H1 (cell line): ENCODE results near the gene TCEAL1. TPM values are rescaled to one million over a fixed set of nuclear protein-coding genes. Genes with fewer than 3 reads are reported as not detected.

ENCODE experiments used
- CTCF ChIA-PET: fragments of 300-600 bp; sonication (Branson Sonifier 250); formaldehyde crosslinking; loops from one replicate; lab custom pipeline; 2021; ENCODE audit not compliant: partially characterized antibody; lab: Charles Lee
- POLR2A ChIA-PET: fragments of 300-600 bp; sonication (Branson Sonifier 250); formaldehyde crosslinking; loops from one replicate; lab custom pipeline; 2021; ENCODE audit warnings: inconsistent platforms; ENCODE audit not compliant: partially characterized antibody; lab: Charles Lee
- DNase-seq, 2 experiments: peaks; one replicate each; pipeline versions ENCODE4 v3.0.0 to v3.0.0-alpha.2; 2010 to 2022; ENCODE audit warnings: low spot score in 2 of 2, low read depth in 1 of 2, mixed read lengths in 1 of 2
- FAIRE-seq: peaks from 2 replicates; lab custom pipeline; 2011; peaks lifted over from hg19 to GRCh38; lab: Jason Lieb, UNC
- H2AFZ ChIP-seq: 2 replicates; pipeline ENCODE4 v1.8.1; 2012; ENCODE audit warnings: low read length, inconsistent platforms
- H2AK5ac ChIP-seq: 2 replicates; pipeline ENCODE4 v1.6.1; 2013; ENCODE audit warnings: low read depth, low read length
- H2BK120ac ChIP-seq: replicated peaks from 2 replicates; pipeline ENCODE3; 2013; ENCODE audit warnings: low read depth, low read length, inconsistent platforms
- H2BK12ac ChIP-seq: 2 replicates; pipeline ENCODE4 v1.6.1; 2013; ENCODE audit warnings: low read depth, low read length
- H2BK15ac ChIP-seq: 2 replicates; pipeline ENCODE4 v1.6.1; 2013; ENCODE audit warnings: low read length
- H2BK20ac ChIP-seq: 2 replicates; pipeline ENCODE4 v1.6.1; 2013; ENCODE audit warnings: low read length
- H2BK5ac ChIP-seq: 2 replicates; pipeline ENCODE4 v1.6.1; 2013; ENCODE audit warnings: low read depth, low read length
- H3K14ac ChIP-seq: 2 replicates; pipeline ENCODE4 v1.6.1; 2013; ENCODE audit warnings: inconsistent platforms; ENCODE audit not compliant: insufficient read length
- H3K18ac ChIP-seq: 2 replicates; pipeline ENCODE4 v1.6.1; 2013; ENCODE audit warnings: low read length; ENCODE audit errors: extremely low read depth
- H3K23ac ChIP-seq: 2 replicates; pipeline ENCODE4 v1.6.1; 2013; ENCODE audit warnings: inconsistent platforms; ENCODE audit not compliant: insufficient read length
- H3K23me2 ChIP-seq: 2 replicates; pipeline ENCODE4 v1.6.1; 2013; ENCODE audit warnings: low read depth, low read length
- H3K27ac ChIP-seq: 2 replicates; pipeline ENCODE4 v1.6.1; 2011; ENCODE audit warnings: low read depth, low read length, inconsistent platforms
- H3K27me3 ChIP-seq, 4 experiments: replicated peaks in 1 of 4; 1 replicate in 1 of 4; 2 replicates in 3 of 4; pipeline versions ENCODE4 v1.6.1 to v1.8.1; 2011 to 2013; ENCODE audit warnings: low read length in 3 of 4, mild to moderate bottlenecking in 3 of 4, inconsistent platforms in 2 of 4, mixed read lengths in 2 of 4, moderate library complexity in 1 of 4; ENCODE audit not compliant: control insufficient read depth in 3 of 4, insufficient read depth in 3 of 4; ENCODE audit errors: extremely low read depth in 1 of 4
- H3K36me3 ChIP-seq, 4 experiments: 2 replicates each; pipeline versions ENCODE4 v1.6.1 to v1.8.1; 2011 to 2013; ENCODE audit warnings: mild to moderate bottlenecking in 4 of 4, low read length in 3 of 4, moderate library complexity in 2 of 4, control low read depth in 1 of 4, inconsistent platforms in 1 of 4; ENCODE audit not compliant: insufficient read depth in 4 of 4, control insufficient read depth in 2 of 4
- H3K4ac ChIP-seq: replicated peaks from 2 replicates; pipeline ENCODE3; 2013; ENCODE audit warnings: low read length, low read depth, mixed read lengths, inconsistent platforms; ENCODE audit not compliant: insufficient read length
- H3K4me1 ChIP-seq, 4 experiments: replicated peaks in 1 of 4; 1 replicate in 1 of 4; 2 replicates in 3 of 4; pipeline versions ENCODE4 v1.6.1 to v1.8.1; 2011 to 2013; ENCODE audit warnings: low read length in 3 of 4, inconsistent platforms in 2 of 4, mixed read lengths in 1 of 4; ENCODE audit not compliant: insufficient read depth in 4 of 4, control insufficient read depth in 3 of 4
- H3K4me2 ChIP-seq, 2 experiments: 2 replicates each; pipeline versions ENCODE4 v1.6.1 to v1.8.1; 2011 to 2013; ENCODE audit warnings: low read depth in 2 of 2, low read length in 2 of 2, control low read depth in 1 of 2, inconsistent platforms in 1 of 2, mild to moderate bottlenecking in 1 of 2; ENCODE audit not compliant: insufficient read depth in 1 of 2
- H3K4me3 ChIP-seq, 4 experiments: fragments of 200-600, 300-600 bp in 1 of 4; sonication (generic), shearing (Covaris generic), sonication (Bioruptor Twin) in 1 of 4; 2 replicates each; pipeline versions ENCODE4 v1.5.1 to v1.8.1; 2011 to 2016; ENCODE audit warnings: low read length in 4 of 4, low read depth in 3 of 4, control low read depth in 2 of 4, inconsistent platforms in 2 of 4, mild to moderate bottlenecking in 2 of 4, mixed read lengths in 1 of 4, moderate library complexity in 1 of 4; ENCODE audit not compliant: insufficient read depth in 2 of 4; ENCODE audit errors: extremely low read depth in 1 of 4
- H3K56ac ChIP-seq: replicated peaks from 2 replicates; pipeline ENCODE3; 2013; ENCODE audit warnings: low read depth, mild to moderate bottlenecking, mixed read lengths, low read length, inconsistent platforms; ENCODE audit not compliant: insufficient read length
- H3K79me1 ChIP-seq: 2 replicates; pipeline ENCODE4 v1.6.1; 2013; ENCODE audit warnings: low read depth, low read length, control low read depth
- H3K79me2 ChIP-seq, 2 experiments: 2 replicates each; pipeline versions ENCODE4 v1.6.1 to v1.8.1; 2012 to 2013; ENCODE audit warnings: low read length in 2 of 2, mild to moderate bottlenecking in 2 of 2, inconsistent platforms in 1 of 2; ENCODE audit not compliant: insufficient read depth in 2 of 2, control insufficient read depth in 1 of 2
- H3K9ac ChIP-seq, 4 experiments: replicated peaks in 1 of 4; 1 replicate in 1 of 4; 2 replicates in 3 of 4; pipeline versions ENCODE4 v1.6.1 to v1.8.1; 2011 to 2013; ENCODE audit warnings: low read depth in 3 of 4, low read length in 3 of 4, control low read depth in 2 of 4, mild to moderate bottlenecking in 2 of 4, moderate library complexity in 2 of 4, inconsistent platforms in 1 of 4; ENCODE audit errors: extremely low read depth in 1 of 4
- H3K9me3 ChIP-seq, 2 experiments: 2 replicates each; pipeline versions ENCODE4 v1.6.1 to v1.8.1; 2012 to 2013; ENCODE audit warnings: mild to moderate bottlenecking in 2 of 2, moderate library complexity in 2 of 2, control low read depth in 1 of 2, inconsistent platforms in 1 of 2, low read depth in 1 of 2, low read length in 1 of 2, mixed read lengths in 1 of 2; ENCODE audit not compliant: insufficient read depth in 2 of 2
- H4K20me1 ChIP-seq, 2 experiments: replicated peaks in 1 of 2; 2 replicates each; pipeline versions ENCODE3 to v1.8.1; 2011 to 2013; ENCODE audit warnings: inconsistent platforms in 2 of 2, low read length in 2 of 2, mild to moderate bottlenecking in 1 of 2; ENCODE audit not compliant: insufficient read depth in 2 of 2, control insufficient read depth in 1 of 2
- H4K5ac ChIP-seq: 2 replicates; pipeline ENCODE4 v1.6.1; 2013; ENCODE audit warnings: low read length, low read depth, mixed read lengths, inconsistent platforms; ENCODE audit not compliant: insufficient read length
- H4K8ac ChIP-seq: 2 replicates; pipeline ENCODE4 v1.8.0; 2013; ENCODE audit warnings: mild to moderate bottlenecking, moderate library complexity, low read length, inconsistent platforms; ENCODE audit not compliant: insufficient read depth; ENCODE audit errors: extremely low read depth
- H4K91ac ChIP-seq: replicated peaks from 2 replicates; pipeline ENCODE3; 2013; ENCODE audit warnings: low read length, mixed read lengths, inconsistent platforms; ENCODE audit not compliant: insufficient read length
- ATF2 ChIP-seq: IDR thresholded peaks from 2 replicates; pipeline ENCODE4 v1.6.1; 2012; ENCODE audit warnings: low read length, inconsistent platforms
- BACH1 ChIP-seq: IDR thresholded peaks from 2 replicates; pipeline ENCODE4 v1.6.1; 2012; ENCODE audit warnings: low read length, improper control_type of control experiment
- BRCA1 ChIP-seq: IDR thresholded peaks from 2 replicates; pipeline ENCODE4 v1.6.1; 2012; ENCODE audit warnings: low read depth, low read length, improper control_type of control experiment
- CBX8 ChIP-seq: fragments of 300-800, 300-1000 bp; sonication (generic); IDR thresholded peaks from 2 replicates; pipeline ENCODE4 v1.7.1; 2016; ENCODE audit warnings: low read depth, low read length, borderline replicate concordance
- CHD1 ChIP-seq: IDR thresholded peaks from 2 replicates; pipeline ENCODE4 v1.6.1; 2012; ENCODE audit warnings: low read depth, low read length, improper control_type of control experiment
- FOSL1 ChIP-seq: IDR thresholded peaks from 2 replicates; pipeline ENCODE4 v1.6.1; 2011; ENCODE audit warnings: mild to moderate bottlenecking, low read depth, low read length, moderate library complexity; ENCODE audit not compliant: insufficient read depth
- MAX ChIP-seq: IDR thresholded peaks from 2 replicates; pipeline ENCODE4 v1.6.1; 2012; ENCODE audit warnings: inconsistent platforms
- SIRT6 ChIP-seq: IDR thresholded peaks from one replicate; pipeline ENCODE4 v1.7.1; 2012; ENCODE audit warnings: low read length, inconsistent platforms
- SP2 ChIP-seq: IDR thresholded peaks from 2 replicates; pipeline ENCODE4 v1.6.1; 2012; ENCODE audit warnings: mild to moderate bottlenecking, low read length, inconsistent platforms
- SRF ChIP-seq: IDR thresholded peaks from 2 replicates; pipeline ENCODE4 v1.6.1; 2011; ENCODE audit warnings: mild to moderate bottlenecking, low read depth, low read length, moderate library complexity
- TAF1 ChIP-seq: IDR thresholded peaks from 2 replicates; pipeline ENCODE4 v1.6.1; 2011; ENCODE audit warnings: mild to moderate bottlenecking, low read depth, low read length
- TCF12 ChIP-seq: IDR thresholded peaks from 2 replicates; pipeline ENCODE4 v1.6.1; 2011; ENCODE audit warnings: low read depth, mild to moderate bottlenecking, low read length
- WGBS, 2 experiments: shearing (Covaris generic) in 1 of 2; methylation state at CpG; one replicate each; pipeline versions ENCODE4 v1.1.6 to v1.1.7; 2013 to 2015; ENCODE audit warnings: low lambda C conversion rate in 2 of 2, mixed read lengths in 2 of 2, inconsistent platforms in 1 of 2, low coverage in 1 of 2, missing lambda C conversion rate in 1 of 2; ENCODE audit not compliant: insufficient replicate concordance in 2 of 2, insufficient coverage in 1 of 2, insufficient read length in 1 of 2; ENCODE audit errors: extremely low coverage in 1 of 2, missing lambda C conversion rate in 1 of 2; 5-methylcytosine and 5-hydroxymethylcytosine counted together
- polyA plus RNA-seq, 7 experiments: library from polyadenylated mRNA; depleted of rRNA in 3 of 7; stranded (reverse) in 5 of 7; unstranded in 2 of 7; fragments of >200 nt in 5 of 7; fragments of 200-250 nt in 2 of 7; gene quantifications; 1 replicate in 5 of 7; 2 replicates in 1 of 7; 4 replicates in 1 of 7; pipeline versions ENCODE4 v1.2.1 to v1.2.3, GENCODE V29; 2011 to 2013; ENCODE audit warnings: missing spikeins in 2 of 7, mixed read lengths in 2 of 7
- total RNA-seq: library from RNA; stranded (reverse); fragmentation: NEBNext Ultra II Directional; extraction: Animal tissue kit (Norgen Biotek cat#: 25700); gene quantifications from 2 replicates; pipeline ENCODE4 v1.2.1, GENCODE V29; 2021

TCEAL1 gene
- total and polyA plus RNA-seq, 2 of the 8 experiments (the other 6 are each of a cell fraction or from before 2014, with no cell fraction given), result 3.9 to 4.1 TPM

- H2AFZ ChIP-seq, result no peak overlapping the region
- no peak overlapping the region for H2BK15ac ChIP-seq
- WGBS, 2 experiments, result 80% methylated on average over 2 of the region's 2 CpGs; no CpG with 5 or more reads in 1 of the 2 experiments
- H3K56ac ChIP-seq, result no peak overlapping the region
- H3K23me2 ChIP-seq, result no peaks in the 10 kb centered on the region
- H3K9ac ChIP-seq, result no peak overlapping the region
- ChIA-PET CTCF (no interaction called here), POLR2A (no interaction called here)
- no peak overlapping the region for H3K14ac ChIP-seq
- no peak for TF ChIP-seq CHD1
- no peak for TF ChIP-seq SP2
- TF ChIP-seq ATF2, result no peak
- no peak for TF ChIP-seq SRF
- TF ChIP-seq SIRT6, result no peak
- no peak for TF ChIP-seq FOSL1
- no peak for TF ChIP-seq TAF1
- no peak for TF ChIP-seq BACH1
- TF ChIP-seq BRCA1, result no peak
- TF ChIP-seq MAX, result no peak
- no peak for TF ChIP-seq TCF12
- TF ChIP-seq CBX8, result no peak
- no peak overlapping the region for H4K5ac ChIP-seq
- no peaks in the 10 kb centered on the region for H3K27me3 ChIP-seq
- no peaks in the 10 kb centered on the region for H3K79me2 ChIP-seq
- no peak overlapping the region for H4K91ac ChIP-seq
- H2BK120ac ChIP-seq, result no peak overlapping the region
- no peaks in the 10 kb centered on the region for H4K20me1 ChIP-seq
- H3K18ac ChIP-seq, result no peak overlapping the region
- H3K4me2 ChIP-seq, result no peak overlapping the region
- DNase-seq, result no peak
- no peak overlapping the region for H2BK5ac ChIP-seq
- H3K23ac ChIP-seq, result no peak overlapping the region
- no peak overlapping the region for H3K4me3 ChIP-seq
- no peak overlapping the region for H3K4ac ChIP-seq
- H2BK12ac ChIP-seq, result no peak overlapping the region
- H2BK20ac ChIP-seq, result no peak overlapping the region
- H3K27ac ChIP-seq, result no peak overlapping the region
- no peaks in the 10 kb centered on the region for H3K79me1 ChIP-seq
- peaks cover 0 to 4% (median 0%) of the 10 kb centered on the region in 4 experiments; a peak in 1 of 7 replicates for H3K4me1 ChIP-seq
- H2AK5ac ChIP-seq, result no peak overlapping the region
- H4K8ac ChIP-seq, result no peak overlapping the region
- no peak for FAIRE-seq
- H3K36me3 ChIP-seq, result no peaks in the 10 kb centered on the region
- no peaks in the 10 kb centered on the region for H3K9me3 ChIP-seq
Observed at GRCh38 chrX:103635436-103635835, 6.7 kb downstream of the TCEAL1 start.
